HG03520 (cell line): ENCODE measurements around the gene RETREG1.
"Not testable (repeated sequence)": the region's sequence is repeated elsewhere in the genome, so short reads cannot be mapped to it uniquely, and the experiment has no call there.

Experiments used
- ATAC-seq: cut with Tn5 transposase; IDR thresholded peaks from one replicate; pipeline ENCODE4 v1.9.1; 2021; ENCODE audit warnings: mild to moderate bottlenecking, moderate library complexity; ENCODE audit not compliant: unreplicated experiment

RETREG1 gene

GRCh38 chr5:16558984-16559629, 57.7 kb downstream of the RETREG1 start:
- ATAC-seq: no peak

- ATAC-seq: no peak
Measured at GRCh38 chr5:16557477-16557876, 59.3 kb downstream of the RETREG1 start.

- no peak for ATAC-seq
Measured at GRCh38 chr5:16554110-16554509, 62.7 kb downstream of the RETREG1 start.

GRCh38 chr5:16552666-16553343, 64.0 kb downstream of the RETREG1 start:
- ATAC-seq: peak; percentile 92

DNA sequence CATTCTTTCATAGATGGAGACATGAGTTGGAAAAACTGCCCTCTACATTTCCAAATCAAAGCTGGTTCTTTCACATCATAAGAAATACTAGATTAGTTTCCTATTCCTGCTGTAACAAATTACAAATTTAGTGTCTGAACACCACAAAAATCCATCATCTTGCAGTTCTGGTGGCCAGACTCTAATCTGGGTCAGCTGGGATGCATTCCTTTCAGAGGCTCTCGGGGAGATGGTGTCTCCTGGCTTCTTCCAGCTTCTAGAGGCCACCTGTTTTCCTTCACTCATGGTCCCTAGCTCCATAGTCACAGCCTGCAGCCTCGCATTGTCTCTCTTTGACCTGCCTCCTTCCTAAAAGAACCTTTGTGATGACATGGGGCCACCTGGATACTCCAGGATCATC, 65.2 kb downstream of the RETREG1 start:
- ATAC-seq: no peak

GRCh38 chr5:16550316-16550952, 66.4 kb downstream of the RETREG1 start:
- ATAC-seq: peak; percentile 74

DNA sequence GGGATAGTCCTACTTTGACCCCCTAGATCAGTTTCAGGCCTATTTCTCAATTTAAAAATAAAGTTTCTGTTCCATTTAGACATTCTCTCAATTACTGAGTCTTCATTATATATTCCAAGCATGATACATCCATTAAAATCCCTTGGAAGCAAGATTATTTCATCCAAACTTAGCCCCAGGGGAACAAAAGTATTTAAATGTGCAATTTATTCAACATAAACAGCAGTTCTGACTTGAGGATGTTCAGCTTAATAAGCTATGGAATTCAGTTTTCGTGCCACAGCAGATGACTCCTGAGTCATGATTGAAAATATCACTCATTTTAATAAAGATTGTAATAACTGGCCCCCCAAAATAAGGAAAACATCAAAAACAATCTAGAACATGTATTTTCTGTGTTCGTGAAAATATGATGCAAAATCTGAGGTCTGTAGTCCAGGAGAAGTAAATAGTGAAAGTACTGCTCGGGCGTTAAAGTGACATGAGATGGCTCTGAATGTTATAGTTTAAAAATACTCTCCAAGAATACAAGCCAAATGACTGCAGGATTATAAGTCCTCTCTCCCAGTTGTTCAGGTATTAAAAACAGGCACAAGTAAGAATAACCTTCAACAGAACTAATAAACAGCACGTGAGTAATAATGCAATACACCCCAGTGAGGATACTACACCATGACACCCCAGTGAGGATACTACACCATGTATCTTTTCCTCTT, 67.1 kb downstream of the RETREG1 start:
- no peak for ATAC-seq

- ATAC-seq: no peak
Measured at GRCh38 chr5:16548812-16549211, 68.0 kb downstream of the RETREG1 start.

GRCh38 chr5:16548115-16548514, 68.7 kb downstream of the RETREG1 start:
- no peak for ATAC-seq

GRCh38 chr5:16547200-16547842, 69.5 kb downstream of the RETREG1 start:
- ATAC-seq: no peak

- ATAC-seq: no peak
Measured at GRCh38 chr5:16546732-16547131, 70.1 kb downstream of the RETREG1 start.

DNA sequence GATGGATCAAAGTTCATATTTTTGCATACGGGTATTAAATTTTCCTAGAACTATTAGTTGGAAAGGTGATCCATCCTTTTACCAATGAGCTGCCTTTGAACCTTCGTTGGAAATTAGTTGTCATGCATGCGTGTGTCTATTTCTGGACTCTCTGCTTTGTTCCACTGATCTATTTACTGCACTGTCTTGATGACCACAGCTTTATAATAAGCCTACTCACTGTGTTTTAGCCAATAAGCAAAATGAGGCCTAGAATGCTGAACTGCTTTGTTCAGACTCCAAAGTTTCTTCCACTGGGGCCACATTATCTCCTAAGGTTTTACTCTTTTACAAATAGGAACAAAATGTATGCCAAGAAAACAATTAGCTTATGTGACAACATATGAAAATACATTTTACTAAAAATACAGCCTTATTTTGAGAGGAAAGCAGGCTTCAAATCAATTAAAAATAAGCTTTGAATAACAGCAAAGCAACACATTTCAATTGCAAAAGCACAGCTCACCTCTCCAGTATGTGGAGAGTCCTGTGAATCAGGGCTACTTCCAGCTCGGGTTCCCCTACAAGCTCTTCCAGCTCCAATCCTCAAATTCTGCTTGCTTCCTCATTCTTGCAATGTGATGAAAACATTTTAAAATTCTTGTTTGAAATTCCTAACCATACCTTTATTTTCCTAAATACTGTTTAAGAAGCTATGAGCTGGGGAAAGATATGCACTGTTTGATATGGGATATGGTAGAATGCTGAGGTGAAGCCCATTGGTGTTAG, 72.0 kb downstream of the RETREG1 start:
- ATAC-seq: no peak

- not testable (repeated sequence) for ATAC-seq
Measured at GRCh38 chr5:16543206-16543605, 73.6 kb downstream of the RETREG1 start.

DNA sequence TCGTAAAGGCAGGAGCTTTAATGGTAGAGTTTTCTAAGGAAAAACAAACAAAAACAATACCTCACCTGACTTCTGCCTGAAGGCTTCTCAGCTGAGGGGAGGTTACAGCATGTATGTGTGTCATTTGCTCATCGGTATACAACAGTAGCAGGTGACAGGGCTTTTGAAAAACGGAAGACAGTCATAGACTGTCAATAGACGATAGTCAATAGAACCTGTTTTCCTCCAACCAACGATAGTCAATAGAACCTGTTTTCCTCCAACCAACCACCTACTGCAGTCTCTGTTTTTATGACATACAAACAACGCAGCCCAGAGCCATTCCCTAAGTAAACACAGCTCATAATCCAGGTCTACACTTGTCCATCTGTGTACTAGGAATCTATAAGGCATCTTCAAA, 74.6 kb downstream of the RETREG1 start:
- no peak for ATAC-seq

GRCh38 chr5:16541592-16541991, 75.2 kb downstream of the RETREG1 start:
- ATAC-seq: not testable (repeated sequence)

GRCh38 chr5:16540421-16540820, 76.4 kb downstream of the RETREG1 start:
- ATAC-seq: no peak

DNA sequence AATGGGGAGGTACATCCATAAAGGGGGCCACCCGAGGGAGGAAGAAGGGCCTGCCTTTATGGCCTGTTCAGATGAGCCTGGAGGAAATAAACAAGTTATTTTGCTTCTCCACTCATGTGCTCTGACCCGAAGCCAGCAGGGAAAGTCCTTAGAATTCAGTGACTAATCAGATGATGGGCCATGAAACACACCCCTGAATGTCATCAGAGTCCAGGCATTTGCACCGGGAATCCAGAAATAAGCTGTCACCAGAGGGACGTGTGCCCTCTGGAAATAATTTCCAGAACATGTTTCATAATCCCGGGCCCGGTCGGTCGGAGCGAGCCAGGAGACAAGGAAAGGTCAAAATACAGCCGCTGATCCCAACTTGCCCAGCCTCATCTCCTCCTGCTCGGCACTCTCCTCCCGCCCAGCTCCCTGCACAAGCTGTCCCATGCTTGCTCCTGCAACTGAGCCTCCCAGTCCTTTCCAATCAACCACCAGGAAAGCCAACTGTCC, 77.6 kb downstream of the RETREG1 start:
- ATAC-seq: no peak

GRCh38 chr5:16538006-16538405, 78.8 kb downstream of the RETREG1 start:
- ATAC-seq: no peak

DNA sequence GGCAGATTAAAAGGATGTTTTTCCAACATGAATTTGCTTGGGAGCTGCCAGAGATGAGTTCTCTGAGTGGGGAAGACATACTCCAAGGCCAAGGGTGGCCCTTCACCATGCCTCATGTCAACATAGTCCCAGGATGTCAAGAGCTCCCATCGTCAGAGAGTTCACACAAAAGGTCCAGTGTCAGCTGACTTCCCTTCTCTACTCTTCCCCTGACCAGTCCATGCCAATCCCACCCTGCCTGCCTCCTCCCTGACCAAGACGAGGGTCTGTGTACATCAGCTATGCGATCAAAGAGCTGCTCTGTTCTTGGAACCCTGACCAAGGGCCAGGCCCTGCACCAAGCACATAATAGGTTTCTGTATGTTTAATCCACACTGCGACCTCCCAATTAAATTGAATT, 80.0 kb downstream of the RETREG1 start:
- no peak for ATAC-seq

GRCh38 chr5:16536246-16536645, 80.6 kb downstream of the RETREG1 start:
- no peak for ATAC-seq
